NCI-H128 (cell line): Measurements from ENCODE around the gene GLS2.
"Not testable (repeated sequence)": the region's sequence is repeated elsewhere in the genome, so short reads cannot be mapped to it uniquely, and the experiment has no call there.

Experiments used
- DNase-seq: peaks from one replicate; lab custom pipeline; 2025; ENCODE audit not compliant: unreplicated experiment; lab: John Stamatoyannopoulos, UW

GLS2 gene

DNA sequence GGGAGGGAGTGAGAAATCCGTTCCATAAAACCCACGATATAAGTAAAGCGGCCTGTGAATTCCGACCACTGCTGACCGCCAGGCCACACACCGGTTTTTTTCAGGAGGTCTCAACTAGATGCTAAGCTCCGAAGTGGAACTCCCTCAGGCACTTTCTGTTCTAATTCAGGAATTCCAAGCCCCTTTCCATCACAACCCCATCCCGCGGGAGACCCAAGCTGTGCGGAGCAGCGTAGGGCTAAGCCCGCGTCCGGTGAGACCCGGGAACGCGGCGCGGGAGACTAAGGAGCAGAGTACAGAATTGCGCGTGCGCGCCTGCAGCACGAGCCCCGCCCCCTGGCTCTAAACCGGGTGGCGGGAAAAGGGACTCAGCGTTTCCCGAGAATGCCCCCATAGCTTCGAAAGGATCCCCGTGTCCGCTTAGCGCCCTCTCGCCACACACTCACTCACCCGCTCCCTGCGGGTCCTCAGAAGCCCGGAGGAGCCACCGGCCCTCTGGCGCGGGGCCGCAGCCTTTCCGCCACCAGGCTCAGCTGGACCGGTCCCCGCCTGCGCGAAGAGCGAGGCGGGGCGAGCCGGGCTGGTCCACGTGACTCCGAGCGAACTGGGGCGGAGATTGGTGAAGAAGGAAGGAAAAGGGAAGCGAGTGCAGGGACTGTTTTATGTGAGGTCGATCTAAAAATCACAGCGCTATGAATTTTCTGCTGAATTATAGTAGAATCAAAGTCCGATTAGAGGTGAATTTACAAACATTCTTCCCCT, 38.9 kb downstream of the GLS2 start, which contains the start of gene TIMELESS:
Gene TIMELESS, minus strand, starts transcription at position 567 of the 762 bp plus-strand sequence. CDS start 15,256 bp downstream, outside the sequence.
- peak; percentile 89 for DNase-seq

DNA sequence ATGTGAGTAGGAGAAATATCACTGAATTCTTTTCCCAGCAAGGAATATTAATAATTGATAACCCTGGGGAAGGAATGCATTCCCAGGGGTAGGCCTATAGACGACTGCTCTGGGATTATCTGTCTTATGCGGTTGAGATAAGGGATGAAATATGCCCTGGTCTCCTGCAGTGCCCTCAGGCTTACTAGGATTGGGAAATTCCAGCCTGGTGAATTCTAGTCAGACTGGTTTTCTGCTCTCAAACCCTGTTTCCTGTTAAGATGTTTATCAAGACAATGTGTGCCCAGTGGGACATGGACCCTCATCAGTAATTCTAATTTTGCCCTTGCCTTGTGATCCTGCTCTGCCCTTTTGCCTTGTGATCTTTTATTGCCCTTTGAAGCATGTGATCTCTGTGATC, 44.8 kb downstream of the GLS2 start:
- not testable (repeated sequence) for DNase-seq

DNA sequence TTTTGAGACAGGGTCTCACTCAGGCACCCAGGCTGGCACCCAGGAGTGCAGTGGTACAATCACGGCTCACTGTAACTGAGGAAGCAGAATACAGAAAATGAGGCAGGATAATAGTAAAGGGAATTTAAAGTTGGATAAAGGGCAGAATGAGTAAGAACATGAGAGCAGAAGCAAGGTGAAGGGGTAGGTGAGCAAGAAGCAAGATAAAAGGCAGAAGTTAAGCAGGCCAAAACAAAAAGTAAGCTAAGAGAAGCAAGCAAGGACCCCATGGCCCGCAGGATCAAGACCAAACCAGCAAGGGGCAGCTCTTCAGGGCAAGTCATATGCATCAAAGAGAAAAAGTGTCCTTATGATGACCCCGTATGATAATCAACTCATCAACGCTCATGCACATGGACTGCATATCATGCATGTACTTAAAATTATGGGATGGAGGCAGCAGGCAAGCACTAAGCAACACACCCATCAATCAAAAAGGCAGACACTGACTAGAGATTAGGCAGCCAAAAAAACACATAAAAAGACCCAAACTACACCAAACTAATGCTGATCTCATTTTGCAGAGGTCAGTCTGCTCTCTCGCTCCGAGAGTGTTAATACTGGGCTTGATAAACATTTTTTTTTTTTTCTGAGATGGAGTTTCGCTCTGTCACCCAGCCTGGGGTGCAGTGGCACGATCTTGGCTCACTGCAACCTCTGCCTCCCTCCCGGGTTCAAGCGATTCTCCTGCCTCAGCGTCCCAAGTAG, 50.4 kb downstream of the GLS2 start:
- DNase-seq: no peak

DNA sequence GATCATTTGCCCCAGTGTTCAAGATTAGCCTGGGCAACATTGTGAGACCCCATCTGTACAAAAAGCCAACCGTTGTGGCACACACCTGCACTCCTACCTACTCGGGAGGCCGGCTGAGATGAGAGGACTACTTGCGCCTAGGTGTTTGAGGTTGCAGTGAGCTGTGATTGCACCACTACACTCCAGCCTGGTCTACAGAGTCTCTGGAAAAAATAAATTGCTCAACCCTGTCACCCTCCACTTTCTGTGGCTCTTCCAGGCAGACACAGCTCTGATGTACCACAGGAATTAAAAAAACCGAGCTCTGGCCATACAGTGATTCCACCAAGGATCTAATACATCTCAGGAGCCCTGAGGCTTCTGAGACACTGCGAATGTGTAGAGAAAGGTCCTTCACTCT, 53.1 kb downstream of the GLS2 start:
- no peak for DNase-seq

DNA sequence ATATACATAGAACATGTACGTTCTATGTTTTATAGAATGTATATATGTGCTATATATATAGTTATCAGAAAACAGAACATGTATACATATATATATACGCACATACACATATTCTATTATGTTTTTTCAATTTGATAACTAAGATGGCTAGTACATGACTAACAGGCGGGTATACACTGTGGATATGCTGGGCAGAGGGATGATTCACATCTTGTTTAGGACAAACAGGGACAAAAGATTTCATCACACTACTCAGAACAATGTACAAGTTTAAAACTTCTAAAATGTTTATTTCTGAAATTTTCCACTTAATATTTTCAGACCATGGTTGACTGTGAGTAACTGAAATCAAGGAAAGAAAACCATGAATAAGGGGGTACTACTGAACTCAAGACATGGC, 56.1 kb downstream of the GLS2 start:
- DNase-seq: no peak

DNA sequence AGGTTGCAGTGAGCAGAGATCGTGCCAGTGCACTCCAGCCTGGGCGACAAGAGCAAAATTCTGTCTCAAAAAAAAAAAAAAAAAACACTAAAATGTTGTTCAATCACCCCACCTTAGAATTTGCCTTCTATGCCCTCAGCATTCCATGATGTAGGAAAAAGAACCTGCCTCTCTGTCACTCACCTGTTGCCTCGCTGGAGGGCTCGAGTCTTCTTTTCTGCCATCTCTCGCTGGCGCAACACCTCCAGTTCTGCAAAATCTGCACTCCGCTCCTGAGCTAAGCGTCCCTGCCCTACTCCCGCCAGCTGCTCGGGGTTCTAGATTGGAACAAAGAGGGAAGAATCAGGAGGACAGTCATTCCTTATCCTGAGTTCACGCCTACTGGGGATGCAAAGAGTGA, 56.7 kb downstream of the GLS2 start:
- no peak for DNase-seq

DNA sequence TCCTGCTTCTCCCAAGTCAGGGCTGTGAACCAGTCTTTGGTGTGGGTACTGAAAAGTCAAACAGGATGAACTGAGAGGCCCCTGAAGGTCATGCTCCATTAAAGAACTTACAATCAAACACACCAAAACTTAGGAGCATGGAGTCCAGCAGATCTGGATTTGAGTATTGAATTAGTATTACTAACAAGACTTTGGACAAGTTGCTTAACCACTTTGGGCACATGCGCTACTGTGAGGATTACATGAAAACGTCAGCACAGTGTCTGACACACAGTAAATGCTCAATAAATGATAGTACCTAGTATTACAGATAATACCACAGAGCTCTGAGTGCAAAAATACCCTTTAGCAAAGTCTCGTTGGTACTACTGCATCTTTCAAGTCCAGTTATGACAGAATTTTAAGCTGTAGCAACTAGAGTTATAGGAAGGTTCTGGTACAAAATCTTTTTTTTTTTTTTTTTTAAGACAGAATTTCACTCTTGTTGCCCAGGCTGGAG, 62.0 kb downstream of the GLS2 start:
- DNase-seq: no peak

DNA sequence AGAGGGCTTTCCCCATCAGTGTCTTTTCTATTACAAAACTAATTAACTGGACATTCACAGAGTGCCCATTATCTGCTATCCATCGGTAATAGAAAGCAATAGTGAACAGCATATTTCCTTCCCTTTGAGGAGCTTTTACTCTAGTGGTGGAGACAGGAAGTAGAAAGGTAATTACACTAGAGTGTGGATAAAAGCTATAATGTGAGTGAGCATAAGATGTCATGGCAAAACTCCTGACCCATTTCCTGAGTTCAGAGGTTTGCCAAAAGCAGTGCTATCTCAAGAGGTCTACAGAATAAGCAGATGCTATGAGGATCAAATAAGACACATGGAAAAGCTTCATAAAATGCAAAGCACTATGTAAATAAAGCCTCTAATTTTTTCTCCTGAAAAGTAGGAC, 62.8 kb downstream of the GLS2 start:
- DNase-seq: no peak
